ENCODE data around the gene DSG3. TPM values are rescaled to one million over a fixed set of nuclear protein-coding genes. Genes with fewer than 3 reads are reported as not detected.

The DSG3 gene
- total RNA-seq, 1 donor from 2014 or later = 271 TPM

- no peaks in the 10 kb centered on the region for H3K27me3 ChIP-seq (ENCODE audit: control insufficient read depth, insufficient read depth, low read length)
- TF ChIP-seq, protein P1, sequence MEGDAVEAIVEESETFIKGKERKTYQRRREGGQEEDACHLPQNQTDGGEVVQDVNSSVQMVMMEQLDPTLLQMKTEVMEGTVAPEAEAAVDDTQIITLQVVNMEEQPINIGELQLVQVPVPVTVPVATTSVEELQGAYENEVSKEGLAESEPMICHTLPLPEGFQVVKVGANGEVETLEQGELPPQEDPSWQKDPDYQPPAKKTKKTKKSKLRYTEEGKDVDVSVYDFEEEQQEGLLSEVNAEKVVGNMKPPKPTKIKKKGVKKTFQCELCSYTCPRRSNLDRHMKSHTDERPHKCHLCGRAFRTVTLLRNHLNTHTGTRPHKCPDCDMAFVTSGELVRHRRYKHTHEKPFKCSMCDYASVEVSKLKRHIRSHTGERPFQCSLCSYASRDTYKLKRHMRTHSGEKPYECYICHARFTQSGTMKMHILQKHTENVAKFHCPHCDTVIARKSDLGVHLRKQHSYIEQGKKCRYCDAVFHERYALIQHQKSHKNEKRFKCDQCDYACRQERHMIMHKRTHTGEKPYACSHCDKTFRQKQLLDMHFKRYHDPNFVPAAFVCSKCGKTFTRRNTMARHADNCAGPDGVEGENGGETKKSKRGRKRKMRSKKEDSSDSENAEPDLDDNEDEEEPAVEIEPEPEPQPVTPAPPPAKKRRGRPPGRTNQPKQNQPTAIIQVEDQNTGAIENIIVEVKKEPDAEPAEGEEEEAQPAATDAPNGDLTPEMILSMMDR (IDR thresholded peaks at IDR 0.05; ENCODE audit: insufficient read depth, low read length, severe bottlenecking) = no peak
- FAIRE-seq = no peak
- H3K4me3 ChIP-seq (ENCODE audit: low read depth, low read length) = no peak overlapping the region
- H3K36me3 ChIP-seq (ENCODE audit: control insufficient read depth, insufficient read depth, low read length) = peaks cover 5% of the 10 kb centered on the region
- peak; percentile 83 for DNase-seq (ENCODE audit: low read depth)
These were observed 61.2 kb downstream of the DSG3 start for GRCh38 chr18:31508781-31509180.

GRCh38 chr18:31509571-31509970 is 62.0 kb downstream of the DSG3 start:
- Histone ChIP-seq H3K27me3 (ENCODE audit: control insufficient read depth, insufficient read depth, low read length) (no peaks in the 10 kb centered on the region), H3K4me3 (ENCODE audit: low read depth, low read length) (no peak overlapping the region), H3K36me3 (ENCODE audit: control insufficient read depth, insufficient read depth, low read length) (peaks cover 5% of the 10 kb centered on the region)
- TF ChIP-seq, protein P1 (IDR thresholded peaks at IDR 0.05; ENCODE audit: insufficient read depth, low read length, severe bottlenecking) = no peak
- FAIRE-seq (no peak), DNase-seq (ENCODE audit: low read depth) (no peak)

DNA sequence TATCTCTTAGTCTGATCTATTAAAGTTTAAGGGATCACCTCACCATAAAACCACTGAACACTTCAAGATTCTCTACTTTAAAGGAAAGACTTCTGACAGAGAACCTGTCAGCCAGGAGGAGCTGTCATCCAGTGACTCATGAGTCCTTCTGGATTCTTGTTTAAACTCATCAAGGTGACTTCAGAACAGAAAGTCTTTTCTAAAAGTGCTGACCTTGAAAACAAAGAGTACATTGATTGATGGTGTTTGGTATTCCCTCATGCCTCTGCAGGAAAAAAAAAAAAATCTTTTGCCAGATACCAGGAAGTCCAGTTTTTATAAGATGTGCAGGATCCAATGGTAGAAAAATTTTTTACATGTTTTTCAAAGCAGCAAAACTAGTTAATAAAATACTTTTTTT is 62.8 kb downstream of the DSG3 start:
- H3K4me3 ChIP-seq (ENCODE audit: low read depth, low read length) = no peak overlapping the region
- DNase-seq (ENCODE audit: low read depth) = peak; percentile 87
- no peak for FAIRE-seq
- no peaks in the 10 kb centered on the region for H3K27me3 ChIP-seq (ENCODE audit: control insufficient read depth, insufficient read depth, low read length)
- TF ChIP-seq, protein P1 (IDR thresholded peaks at IDR 0.05; ENCODE audit: insufficient read depth, low read length, severe bottlenecking) = no peak
- H3K36me3 ChIP-seq (ENCODE audit: control insufficient read depth, insufficient read depth, low read length) = peaks cover 2% of the 10 kb centered on the region

GRCh38 chr18:31511098-31511497 is 63.6 kb downstream of the DSG3 start:
- FAIRE-seq = no peak
- Histone ChIP-seq H3K4me3 (ENCODE audit: low read depth, low read length) (no peak overlapping the region), H3K36me3 (ENCODE audit: control insufficient read depth, insufficient read depth, low read length) (no peaks in the 10 kb centered on the region), H3K27me3 (ENCODE audit: control insufficient read depth, insufficient read depth, low read length) (no peaks in the 10 kb centered on the region)
- TF ChIP-seq, protein P1 (IDR thresholded peaks at IDR 0.05; ENCODE audit: insufficient read depth, low read length, severe bottlenecking) = peak; percentile 18
- no peak for DNase-seq (ENCODE audit: low read depth)

DNA sequence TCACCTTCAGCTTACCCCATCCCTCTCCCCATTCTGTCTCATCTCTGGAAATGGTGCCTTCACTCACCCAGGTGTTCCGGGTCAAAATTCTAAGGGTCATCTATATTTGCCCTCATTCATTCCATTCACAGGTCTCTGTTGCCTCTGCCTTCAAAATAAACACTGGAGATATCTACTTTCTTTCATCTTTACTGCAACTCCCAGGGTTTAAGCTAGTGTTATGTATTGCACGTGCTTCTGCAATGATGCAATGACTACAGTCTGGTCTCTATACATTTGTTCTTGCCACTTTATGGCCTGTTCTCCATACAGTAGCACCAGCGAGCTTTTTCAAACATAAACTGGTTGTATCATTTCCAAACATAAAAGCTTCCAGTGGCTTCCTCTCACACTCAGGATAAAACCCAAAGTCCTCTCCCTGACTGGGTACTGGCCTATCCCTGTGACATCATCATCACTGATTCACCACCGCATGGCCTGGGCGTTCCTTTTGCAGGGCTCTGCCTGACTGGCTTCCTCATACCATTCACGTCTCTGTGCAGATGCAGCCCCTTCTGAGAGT is 64.7 kb downstream of the DSG3 start:
- TF ChIP-seq, protein P1 (IDR thresholded peaks at IDR 0.05; ENCODE audit: insufficient read depth, low read length, severe bottlenecking) = no peak
- Histone ChIP-seq H3K4me3 (ENCODE audit: low read depth, low read length) (no peak overlapping the region), H3K27me3 (ENCODE audit: control insufficient read depth, insufficient read depth, low read length) (no peaks in the 10 kb centered on the region), H3K36me3 (ENCODE audit: control insufficient read depth, insufficient read depth, low read length) (no peaks in the 10 kb centered on the region)
- DNase-seq (ENCODE audit: low read depth) = peak; percentile 97
- FAIRE-seq = peak; percentile 55

Data from bronchial epithelial cell (primary cell).